Progenitor cell of endocrine pancreas (in vitro differentiated cells): ENCODE measurements around the gene CUEDC1. TPM values are rescaled to one million over a fixed set of nuclear protein-coding genes. Genes with fewer than 3 reads are reported as not detected.
"Not testable (repeated sequence)": the region's sequence is repeated elsewhere in the genome, so short reads cannot be mapped to it uniquely, and the experiment has no call there.

Experiments
- DNase-seq: peaks from one replicate; pipeline ENCODE4 v3.0.0; 2021; ENCODE audit warnings: low spot score; ENCODE audit not compliant: unreplicated experiment
- H3K27ac Mint-ChIP-seq: 2 replicates; pipeline ENCODE4 v1.8.0; 2021; ENCODE audit warnings: mild to moderate bottlenecking, moderate library complexity, mixed read lengths
- H3K27me3 Mint-ChIP-seq: 2 replicates; pipeline ENCODE4 v1.8.0; 2021; ENCODE audit warnings: mixed read lengths
- H3K36me3 Mint-ChIP-seq: 2 replicates; pipeline ENCODE4 v1.8.0; 2022; ENCODE audit warnings: mixed read lengths; ENCODE audit not compliant: insufficient read depth
- H3K4me1 Mint-ChIP-seq: 2 replicates; pipeline ENCODE4 v1.8.0; 2021; ENCODE audit warnings: low read depth, mixed read lengths
- H3K4me3 Mint-ChIP-seq: 2 replicates; pipeline ENCODE4 v1.8.0; 2021; ENCODE audit warnings: low read depth, mild to moderate bottlenecking, moderate library complexity, mixed read lengths
- H3K9me3 Mint-ChIP-seq: 2 replicates; pipeline ENCODE4 v1.8.0; 2021; ENCODE audit warnings: low read depth, mixed read lengths
- total RNA-seq: library from RNA; stranded (reverse); gene quantifications from 2 replicates; pipeline ENCODE4 v1.2.1, GENCODE V29; 2021
- TF ChIP-seq, protein P1 (sequence below): fragments of 200-600 bp; sonication (generic); IDR thresholded peaks from one replicate; pipeline ENCODE4 v1.5.0; 2021; ENCODE audit warnings: antibody characterized with exemption, mild to moderate bottlenecking; ENCODE audit not compliant: unreplicated experiment

Gene CUEDC1
- total RNA-seq, 1 donor from 2014 or later, result 30.8 TPM

GRCh38 chr17:57975044-57975443, 19.8 kb upstream of the CUEDC1 start:
- no peak overlapping the region for H3K4me3 Mint-ChIP-seq
- DNase-seq, result no peak
- no peaks in the 10 kb centered on the region for H3K9me3 Mint-ChIP-seq
- no peak overlapping the region for H3K27ac Mint-ChIP-seq
- TF ChIP-seq, protein P1, sequence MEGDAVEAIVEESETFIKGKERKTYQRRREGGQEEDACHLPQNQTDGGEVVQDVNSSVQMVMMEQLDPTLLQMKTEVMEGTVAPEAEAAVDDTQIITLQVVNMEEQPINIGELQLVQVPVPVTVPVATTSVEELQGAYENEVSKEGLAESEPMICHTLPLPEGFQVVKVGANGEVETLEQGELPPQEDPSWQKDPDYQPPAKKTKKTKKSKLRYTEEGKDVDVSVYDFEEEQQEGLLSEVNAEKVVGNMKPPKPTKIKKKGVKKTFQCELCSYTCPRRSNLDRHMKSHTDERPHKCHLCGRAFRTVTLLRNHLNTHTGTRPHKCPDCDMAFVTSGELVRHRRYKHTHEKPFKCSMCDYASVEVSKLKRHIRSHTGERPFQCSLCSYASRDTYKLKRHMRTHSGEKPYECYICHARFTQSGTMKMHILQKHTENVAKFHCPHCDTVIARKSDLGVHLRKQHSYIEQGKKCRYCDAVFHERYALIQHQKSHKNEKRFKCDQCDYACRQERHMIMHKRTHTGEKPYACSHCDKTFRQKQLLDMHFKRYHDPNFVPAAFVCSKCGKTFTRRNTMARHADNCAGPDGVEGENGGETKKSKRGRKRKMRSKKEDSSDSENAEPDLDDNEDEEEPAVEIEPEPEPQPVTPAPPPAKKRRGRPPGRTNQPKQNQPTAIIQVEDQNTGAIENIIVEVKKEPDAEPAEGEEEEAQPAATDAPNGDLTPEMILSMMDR, result no peak
- H3K27me3 Mint-ChIP-seq, result no peaks in the 10 kb centered on the region
- H3K4me1 Mint-ChIP-seq, result peaks cover 30% of the 10 kb centered on the region
- H3K36me3 Mint-ChIP-seq, result peaks cover 35% of the 10 kb centered on the region

DNA sequence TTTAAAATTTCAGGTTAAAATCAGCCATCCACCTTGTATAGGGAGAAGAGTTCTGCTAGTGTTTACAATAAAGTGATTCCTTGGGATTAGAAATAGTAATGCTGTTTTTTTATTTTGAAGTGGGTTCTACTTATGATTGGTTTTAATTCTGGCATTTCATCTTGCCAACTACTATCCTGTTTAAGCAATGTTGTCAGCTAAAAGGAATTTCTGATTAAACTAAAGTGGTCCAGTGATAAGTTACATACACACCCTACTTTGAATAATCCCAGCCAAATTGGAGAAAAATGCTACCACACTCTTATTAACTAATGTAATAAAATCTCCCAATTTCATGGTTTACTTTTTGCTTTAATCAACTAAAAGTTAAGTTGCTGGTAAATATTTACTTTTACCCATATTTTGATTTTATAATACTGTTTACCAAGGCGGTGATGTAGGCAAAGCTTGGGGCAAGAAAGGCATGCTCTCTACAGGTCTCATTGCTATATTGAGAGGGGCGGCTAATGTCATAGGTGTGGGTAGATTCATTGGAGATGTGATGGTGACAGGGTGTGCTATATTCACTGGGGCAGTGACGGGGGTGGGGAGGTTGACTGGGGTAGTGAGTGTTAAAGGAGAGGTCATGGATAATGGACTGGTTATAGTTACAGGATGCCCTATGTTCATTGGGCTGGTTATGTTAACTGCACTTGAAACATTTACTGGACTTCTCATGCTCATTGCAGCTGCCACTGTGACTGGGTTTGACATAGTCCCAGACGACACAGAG, 19.0 kb upstream of the CUEDC1 start:
- not testable (repeated sequence) for H3K27me3 Mint-ChIP-seq, H3K4me3 Mint-ChIP-seq, DNase-seq, H3K9me3 Mint-ChIP-seq
- H3K36me3 Mint-ChIP-seq, result peaks cover 33% of the 10 kb centered on the region
- H3K4me1 Mint-ChIP-seq, result peaks cover 30% of the 10 kb centered on the region
- H3K27ac Mint-ChIP-seq, result peak overlapping the region; percentile 54

DNA sequence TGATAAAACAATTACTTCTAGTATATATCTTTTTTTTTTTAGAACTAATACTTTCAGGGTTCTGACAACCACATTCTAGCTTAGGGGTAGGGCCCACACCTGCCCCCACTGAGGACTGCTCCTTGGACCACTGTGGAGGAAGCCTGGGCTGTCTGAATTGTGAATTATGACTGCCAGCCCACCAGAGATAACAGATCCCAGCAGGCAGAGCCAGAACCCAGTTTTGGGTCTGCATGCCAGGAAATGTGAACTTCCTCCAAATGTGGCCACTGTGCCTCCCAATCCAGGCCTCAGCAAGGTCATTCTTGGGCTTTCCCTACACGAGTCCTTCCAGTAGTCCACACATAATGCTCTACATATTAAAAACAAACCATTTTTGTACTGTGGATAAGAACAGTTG, 16.9 kb upstream of the CUEDC1 start:
- Mint-ChIP-seq H3K27ac (no peak overlapping the region), H3K36me3 (peaks cover 23% of the 10 kb centered on the region), H3K9me3 (no peaks in the 10 kb centered on the region), H3K4me3 (no peak overlapping the region), H3K27me3 (no peaks in the 10 kb centered on the region), H3K4me1 (peaks cover 30% of the 10 kb centered on the region)
- DNase-seq, result no peak
- TF ChIP-seq, protein P1, result no peak

DNA sequence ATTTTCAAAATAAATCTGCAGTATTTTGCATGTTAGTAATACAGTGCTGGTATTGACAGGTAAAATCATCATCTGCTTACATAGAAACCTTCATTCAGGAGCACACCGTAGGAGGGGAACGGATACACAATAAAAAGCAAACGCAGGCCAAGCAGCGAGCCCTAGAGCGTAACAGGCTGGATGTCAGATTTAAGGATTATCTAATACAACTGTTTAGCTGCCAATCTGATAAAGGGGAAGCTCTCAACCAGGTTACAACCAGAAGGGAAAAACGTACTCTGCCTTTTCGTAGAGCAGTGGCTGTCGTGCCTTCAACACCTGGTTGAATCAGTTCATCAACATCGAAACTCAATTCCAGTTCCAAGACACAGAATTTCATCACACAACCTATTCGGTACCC, 16.4 kb upstream of the CUEDC1 start:
- H3K27ac Mint-ChIP-seq, result peak overlapping the region; percentile 19
- H3K36me3 Mint-ChIP-seq, result peaks cover 21% of the 10 kb centered on the region
- H3K4me1 Mint-ChIP-seq, result peaks cover 30% of the 10 kb centered on the region
- no peaks in the 10 kb centered on the region for H3K9me3 Mint-ChIP-seq
- no peak for DNase-seq
- H3K4me3 Mint-ChIP-seq, result no peak overlapping the region
- TF ChIP-seq, protein P1, result no peak
- H3K27me3 Mint-ChIP-seq, result no peaks in the 10 kb centered on the region

GRCh38 chr17:57970710-57971109, 15.5 kb upstream of the CUEDC1 start:
- H3K27me3 Mint-ChIP-seq, result no peaks in the 10 kb centered on the region
- peak overlapping the region; percentile 6 for H3K27ac Mint-ChIP-seq
- no peak for DNase-seq
- TF ChIP-seq, protein P1, result no peak
- H3K9me3 Mint-ChIP-seq, result no peaks in the 10 kb centered on the region
- peaks cover 14% of the 10 kb centered on the region for H3K36me3 Mint-ChIP-seq
- H3K4me3 Mint-ChIP-seq, result no peak overlapping the region
- peaks cover 24% of the 10 kb centered on the region for H3K4me1 Mint-ChIP-seq

- Mint-ChIP-seq H3K27me3 (no peaks in the 10 kb centered on the region), H3K9me3 (no peaks in the 10 kb centered on the region), H3K27ac (no peak overlapping the region), H3K36me3 (peaks cover 3% of the 10 kb centered on the region), H3K4me3 (no peak overlapping the region), H3K4me1 (peaks cover 14% of the 10 kb centered on the region)
- DNase-seq, result no peak
- TF ChIP-seq, protein P1, result no peak
Observed at GRCh38 chr17:57968456-57968855, 13.2 kb upstream of the CUEDC1 start.
